GM19455 (cell line): Measurements from ENCODE around the gene PTGIS.

Experiments used
- ATAC-seq: cut with Tn5 transposase; IDR thresholded peaks from one replicate; pipeline ENCODE4 v1.9.1; 2021; ENCODE audit not compliant: unreplicated experiment

Gene PTGIS

GRCh38 chr20:49475292-49476015 lies 92.5 kb downstream of the PTGIS start:
- no peak for ATAC-seq

- ATAC-seq, result no peak
Observed at GRCh38 chr20:49471397-49471796, 96.5 kb downstream of the PTGIS start.

GRCh38 chr20:49470922-49471321 lies 97.0 kb downstream of the PTGIS start:
- ATAC-seq, result no peak

DNA sequence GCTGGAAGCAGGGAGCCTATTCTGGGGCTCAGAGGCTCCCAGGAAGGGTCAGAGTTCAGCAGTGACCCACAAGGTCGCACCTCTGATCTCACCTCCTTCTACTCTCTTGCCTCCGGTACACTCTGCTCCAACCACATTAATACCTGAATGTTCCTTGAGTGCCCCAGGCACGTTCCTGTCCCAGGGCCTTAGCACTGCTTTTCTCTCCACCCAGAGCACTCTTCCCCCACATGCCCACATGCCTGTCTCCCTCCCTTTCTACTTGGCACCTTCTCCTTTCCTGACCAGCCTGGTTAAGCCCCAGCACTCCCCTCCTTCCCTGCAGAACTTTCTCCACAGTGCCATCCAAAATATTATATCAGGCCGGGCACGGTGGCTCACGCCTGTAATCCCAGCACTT lies 98.9 kb downstream of the PTGIS start:
- ATAC-seq, result no peak

DNA sequence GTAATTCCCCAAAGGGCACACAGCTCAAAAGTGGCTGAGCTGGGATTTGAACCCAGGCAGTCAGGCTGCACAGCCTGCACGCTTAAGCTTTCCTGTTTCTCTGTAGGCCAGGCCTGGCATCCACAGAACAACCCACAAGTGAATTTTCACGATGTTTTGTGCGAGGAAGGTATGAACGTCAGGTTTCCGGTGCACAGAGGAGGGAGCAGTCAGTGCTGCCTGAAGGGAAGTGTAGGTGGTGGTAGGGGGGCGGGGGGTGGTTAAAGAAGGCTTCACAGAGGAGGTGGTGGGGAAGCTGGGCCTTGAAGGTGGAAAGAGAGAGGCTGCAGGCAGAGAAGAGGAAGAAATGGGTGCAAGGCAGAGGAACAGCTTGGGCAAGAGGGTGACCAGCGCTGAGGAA lies 99.5 kb downstream of the PTGIS start:
- no peak for ATAC-seq

DNA sequence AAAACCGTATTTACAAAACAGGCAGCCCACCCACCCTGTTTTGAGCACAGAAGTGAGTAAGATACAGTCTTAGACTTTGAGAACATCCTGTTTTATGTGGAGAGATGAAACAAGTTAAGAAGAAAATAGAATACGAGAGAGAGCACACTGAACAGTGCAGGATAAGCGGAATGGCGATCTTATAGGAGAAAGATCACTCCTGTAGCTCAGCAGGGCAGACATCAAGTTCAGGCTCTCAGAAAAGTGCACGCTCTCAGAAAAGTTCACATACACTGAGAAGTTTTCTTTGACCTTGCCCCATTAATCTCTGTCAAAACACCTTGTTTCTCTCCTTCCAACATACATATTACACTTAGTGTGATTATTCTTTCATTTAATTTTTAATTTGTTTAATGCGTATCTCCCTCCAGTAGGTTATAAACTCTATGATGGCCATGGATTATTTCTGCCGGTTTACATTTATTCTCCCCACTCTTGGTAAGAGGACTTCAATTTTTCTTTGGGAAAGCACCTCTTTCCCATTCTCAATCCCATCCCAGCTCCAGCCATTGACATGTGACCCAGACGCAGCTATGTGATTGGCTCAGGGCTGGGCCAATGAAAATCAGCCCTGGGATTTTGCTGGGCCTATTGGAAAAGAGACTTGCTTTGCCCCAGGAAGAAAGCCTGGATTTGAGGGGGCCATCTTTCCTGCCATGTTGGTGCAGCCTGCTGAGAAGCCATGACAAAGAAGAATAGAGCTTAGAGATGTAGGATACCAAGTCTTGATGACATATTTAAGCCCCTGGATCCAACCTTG lies 101.6 kb downstream of the PTGIS start:
- ATAC-seq, result no peak

GRCh38 chr20:49464556-49464955 lies 103.4 kb downstream of the PTGIS start:
- ATAC-seq, result no peak

DNA sequence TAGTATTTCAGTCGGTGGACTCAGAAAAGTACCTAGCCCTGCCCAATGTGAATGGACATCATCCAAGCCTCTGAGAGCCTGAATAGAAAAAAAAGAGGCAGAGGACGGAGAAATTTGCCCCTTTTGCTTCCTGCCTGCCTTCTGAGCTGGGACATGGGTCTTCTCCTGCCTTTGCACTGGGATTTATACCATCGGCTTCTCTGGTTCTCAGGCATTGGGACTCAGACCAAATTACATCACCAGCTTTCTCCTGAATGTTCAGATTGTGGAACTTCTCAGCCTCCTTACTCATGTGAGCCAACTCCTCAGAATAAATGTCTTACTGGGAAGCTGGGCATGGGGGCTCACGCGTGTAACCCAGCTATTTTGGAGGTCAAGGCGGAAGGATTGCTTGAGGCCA lies 105.3 kb downstream of the PTGIS start:
- no peak for ATAC-seq

- ATAC-seq, result no peak
Observed at GRCh38 chr20:49461894-49462620, 105.9 kb downstream of the PTGIS start.

DNA sequence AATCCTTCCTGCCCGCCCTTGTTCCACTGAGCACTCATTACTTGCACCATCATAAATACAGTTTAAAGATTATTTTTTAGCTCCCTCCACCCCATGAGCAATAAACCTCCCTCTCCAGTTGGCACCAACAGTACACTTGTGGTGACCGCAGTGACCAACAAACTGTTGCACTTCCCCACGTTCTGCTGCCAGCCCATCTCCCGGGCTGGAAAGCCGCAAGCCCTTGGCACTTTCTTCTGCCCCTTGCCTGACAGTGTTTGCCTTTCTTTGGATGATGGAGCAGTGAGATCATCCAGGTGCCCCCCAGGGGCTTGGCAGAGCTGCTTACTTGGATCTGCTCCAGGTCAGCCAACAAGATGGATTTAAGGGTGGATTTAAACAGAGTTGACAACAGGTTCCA lies 107.0 kb downstream of the PTGIS start:
- no peak for ATAC-seq

DNA sequence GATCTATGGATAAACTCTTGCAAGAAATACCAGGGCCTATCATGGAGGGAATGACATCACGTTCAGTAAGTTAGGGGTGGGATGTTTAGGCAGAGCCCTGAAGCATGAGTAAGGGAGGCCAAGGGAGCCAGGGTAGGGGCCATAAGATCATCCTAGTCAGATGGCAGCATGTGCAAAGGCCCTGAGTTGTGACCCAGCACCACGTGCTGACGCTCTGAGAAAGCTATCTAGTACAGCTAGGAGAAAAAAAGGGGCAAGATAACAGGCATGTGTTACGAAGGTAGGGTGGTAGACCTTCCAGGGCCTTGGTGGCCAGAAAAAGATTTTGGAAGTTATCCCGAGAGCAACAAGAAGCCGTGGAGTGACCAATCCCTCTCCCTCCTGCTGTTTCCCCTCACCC lies 107.8 kb downstream of the PTGIS start:
- ATAC-seq, result no peak

- ATAC-seq, result no peak
Observed at GRCh38 chr20:49459684-49460083, 108.3 kb downstream of the PTGIS start.

DNA sequence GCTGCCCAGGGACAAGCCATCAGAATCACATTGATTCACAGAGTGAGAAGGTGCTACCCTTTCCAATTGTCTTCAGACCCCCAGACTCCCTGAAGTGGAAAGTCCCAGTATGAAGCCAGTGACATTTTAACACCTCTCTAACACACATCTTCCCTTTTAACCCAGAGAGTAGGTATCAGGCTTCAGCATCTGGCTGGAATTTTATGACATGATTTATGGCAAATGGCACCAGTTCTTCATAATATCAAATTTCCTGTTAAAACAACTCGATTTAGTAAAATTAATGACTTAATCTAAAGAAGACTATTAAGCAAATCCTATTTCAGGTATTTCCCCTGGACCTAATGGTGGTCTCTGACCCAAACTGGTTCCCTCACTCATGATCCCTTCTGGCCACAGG lies 110.5 kb downstream of the PTGIS start:
- no peak for ATAC-seq

- no peak for ATAC-seq
Observed at GRCh38 chr20:49456646-49457045, 111.3 kb downstream of the PTGIS start.

DNA sequence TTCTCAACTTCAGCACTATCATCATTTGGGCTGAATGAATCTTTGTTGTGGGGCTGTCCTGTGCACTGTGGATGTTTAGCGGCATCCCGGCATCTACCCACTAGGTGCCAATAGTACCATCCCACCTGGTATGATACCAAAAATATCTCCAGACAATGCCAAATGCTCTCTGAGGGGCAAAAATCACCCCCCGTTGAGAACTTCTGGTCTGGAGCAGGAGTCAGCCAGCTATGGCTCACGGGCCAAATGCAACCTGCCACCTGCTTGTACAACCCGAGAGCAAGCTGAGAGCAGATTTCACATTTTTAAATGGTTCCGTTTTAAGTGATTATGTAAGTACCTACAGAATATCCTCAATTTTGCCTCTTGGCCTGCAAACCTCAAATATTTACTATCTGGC lies 112.2 kb downstream of the PTGIS start:
- no peak for ATAC-seq
